A549 (cell line): ENCODE measurements around the gene PRR5.

ENCODE experiments used
- CEBPB ChIP-seq, 2 experiments: fragments of >200 bp in 1 of 2; sonication (Bioruptor Twin) in 1 of 2; formaldehyde crosslinking in 1 of 2; IDR thresholded peaks; 2 replicates each; pipeline ENCODE4 v1.6.1; 2012 to 2016
- CTCF ChIP-seq: fragments of >200 bp; sonication (Bioruptor Twin); formaldehyde crosslinking; IDR thresholded peaks from 3 replicates; pipeline ENCODE4 v1.5.1; 2016
- ESRRA ChIP-seq: fragments of 150-350 bp; IDR thresholded peaks from 2 replicates; pipeline ENCODE4 v1.6.1; 2014; ENCODE audit warnings: mild to moderate bottlenecking, low read length, borderline replicate concordance
- KDM1A ChIP-seq: fragments of 200-600 bp; sonication (generic); IDR thresholded peaks from 2 replicates; pipeline ENCODE4 v1.6.1; 2016; ENCODE audit warnings: low read depth, mild to moderate bottlenecking
- KDM5A ChIP-seq: fragments of 200-600 bp; sonication (generic); IDR thresholded peaks from 2 replicates; pipeline ENCODE4 v1.6.1; 2016; ENCODE audit warnings: antibody characterized with exemption, mild to moderate bottlenecking
- POLR2A ChIP-seq: IDR thresholded peaks from 2 replicates; pipeline ENCODE4 v1.6.1; 2012; ENCODE audit warnings: mild to moderate bottlenecking, low read length
- RCOR1 ChIP-seq: fragments of 150-350 bp; IDR thresholded peaks from 2 replicates; pipeline ENCODE4 v1.6.1; 2014; ENCODE audit warnings: antibody characterized with exemption, low read length, low read depth
- RFX5 ChIP-seq: fragments of 450-650 bp; IDR thresholded peaks from 2 replicates; pipeline ENCODE4 v1.7.1; 2014; ENCODE audit warnings: antibody characterized with exemption, mild to moderate bottlenecking, moderate library complexity
- SMC3 ChIP-seq: fragments of >200 bp; sonication (Bioruptor Twin); formaldehyde crosslinking; IDR thresholded peaks from 3 replicates; pipeline ENCODE4 v1.6.1; 2018; ENCODE audit warnings: inconsistent platforms
- USF2 ChIP-seq: fragments of 450-650 bp; IDR thresholded peaks from 2 replicates; pipeline ENCODE4 v1.6.1; 2014; ENCODE audit warnings: antibody characterized with exemption
- TF ChIP-seq, protein P1 (sequence below): IDR thresholded peaks from 2 replicates; pipeline ENCODE4 v1.6.1; 2012

DNA sequence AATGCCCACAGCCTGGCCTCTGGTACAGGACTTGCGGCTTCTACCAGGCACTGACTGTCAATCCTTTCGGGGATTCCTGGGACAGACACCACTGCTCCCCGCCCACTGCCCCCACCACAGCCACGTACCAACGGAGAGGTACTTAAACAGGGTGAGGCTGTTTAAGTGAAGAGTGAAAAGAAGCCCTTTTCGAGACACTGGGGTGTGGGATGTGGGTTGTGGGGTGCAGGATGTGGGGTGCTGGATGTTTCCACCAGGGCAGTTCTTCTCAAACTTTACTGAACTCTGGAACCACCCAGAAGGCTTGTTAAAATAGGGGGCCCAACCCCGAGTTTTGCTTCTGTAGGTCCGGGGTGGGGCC is 34.2 kb upstream of the PRR5 start:
- TF ChIP-seq POLR2A (no peak), CTCF (no peak), RFX5 (no peak), USF2 (no peak), ESRRA (no peak), KDM5A (no peak), CEBPB (IDR thresholded peaks at IDR 0.05) (no peak), SMC3 (no peak), RCOR1 (no peak), KDM1A (no peak)
- TF ChIP-seq, protein P1, sequence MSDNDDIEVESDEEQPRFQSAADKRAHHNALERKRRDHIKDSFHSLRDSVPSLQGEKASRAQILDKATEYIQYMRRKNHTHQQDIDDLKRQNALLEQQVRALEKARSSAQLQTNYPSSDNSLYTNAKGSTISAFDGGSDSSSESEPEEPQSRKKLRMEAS, result no peak
